ENCODE data around the gene C10orf143.

Gene C10orf143

GRCh38 chr10:130064783-130065182 lies 45.8 kb downstream of the C10orf143 start:
- Histone ChIP-seq H3K27ac (no peak overlapping the region), H3K4me3 (no peak overlapping the region)

DNA sequence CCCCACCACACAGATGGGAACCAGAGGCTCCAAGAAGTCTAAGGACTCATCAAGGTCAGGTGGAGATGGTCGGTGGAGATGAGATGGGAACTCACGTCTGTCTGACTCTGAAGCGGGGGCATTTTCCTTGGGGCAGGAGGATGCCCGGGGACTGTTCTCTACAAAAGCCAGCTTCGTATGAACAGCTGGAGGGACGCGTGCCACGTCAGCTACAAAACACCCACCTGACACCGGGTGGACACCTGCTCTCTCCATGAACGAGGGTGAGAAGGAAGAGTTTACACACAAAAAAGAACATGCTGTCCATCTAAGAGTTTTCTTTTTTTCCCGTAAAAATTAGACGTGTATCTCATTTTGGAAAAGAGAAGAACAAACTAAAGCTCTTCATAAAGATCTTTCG lies 47.7 kb downstream of the C10orf143 start:
- Histone ChIP-seq H3K27ac (no peak overlapping the region), H3K4me3 (no peak overlapping the region)

DNA sequence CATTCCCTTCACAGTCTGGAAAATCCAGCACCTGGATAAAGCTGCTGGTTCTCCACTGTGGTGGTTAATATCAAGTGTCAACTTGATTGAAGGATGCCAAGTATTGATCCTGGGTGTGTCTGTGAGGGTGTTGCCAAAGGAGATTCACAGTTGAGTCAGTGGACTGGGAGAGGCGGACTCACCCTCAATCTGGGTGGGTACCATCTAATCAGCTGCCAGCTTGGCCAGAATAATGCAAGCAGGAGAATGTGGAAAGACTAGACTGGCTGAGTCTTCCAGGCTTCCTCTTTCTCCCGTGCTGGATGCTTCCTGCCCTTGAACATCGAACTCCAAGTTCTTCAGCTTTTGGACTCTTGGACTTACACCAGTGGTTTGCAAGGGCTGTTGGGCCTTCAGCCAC lies 48.4 kb downstream of the C10orf143 start:
- Histone ChIP-seq H3K4me3 (no peak overlapping the region), H3K27ac (no peak overlapping the region)

DNA sequence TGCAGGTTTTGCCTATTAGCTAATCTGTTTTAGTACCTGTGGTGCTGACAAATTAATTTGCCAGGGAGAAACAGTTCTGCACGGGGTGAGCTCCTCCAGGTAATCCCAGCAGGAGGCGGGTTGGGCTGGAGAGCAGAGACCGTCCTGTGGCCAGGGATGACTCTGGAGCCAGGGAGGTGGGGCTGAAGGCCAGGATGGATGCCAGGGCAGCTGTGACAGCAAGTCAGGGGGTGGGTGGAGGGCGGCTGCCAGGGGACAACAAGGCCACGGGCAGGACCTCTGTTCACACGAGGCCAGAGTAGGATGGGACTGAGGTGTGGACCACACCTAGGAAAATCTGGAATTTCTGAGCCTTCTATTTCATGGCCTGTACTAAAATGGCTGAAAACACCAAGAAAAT lies 48.9 kb downstream of the C10orf143 start:
- H3K27ac ChIP-seq: no peak overlapping the region
- H3K4me3 ChIP-seq: no peak overlapping the region

DNA sequence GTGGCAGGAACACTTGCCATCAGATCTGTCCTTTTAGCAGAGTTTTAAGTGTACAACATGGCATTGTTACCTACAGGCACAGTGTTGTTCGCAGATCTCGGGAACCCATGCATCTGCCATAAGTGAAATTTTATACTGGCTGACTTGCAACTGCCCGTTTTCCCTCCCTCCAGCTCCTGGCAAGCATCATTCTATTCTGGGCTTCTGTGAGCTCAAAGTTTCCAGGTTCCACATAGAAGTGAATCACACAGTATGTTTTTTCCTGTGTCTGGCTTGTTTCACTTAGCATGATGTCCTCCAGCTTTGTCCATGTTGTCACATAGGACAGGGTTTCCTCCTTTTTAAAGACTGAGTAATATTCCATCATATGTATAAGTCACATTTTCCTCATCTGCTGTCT lies 56.6 kb downstream of the C10orf143 start:
- Histone ChIP-seq H3K4me3 (no peak overlapping the region), H3K27ac (no peak overlapping the region)

DNA sequence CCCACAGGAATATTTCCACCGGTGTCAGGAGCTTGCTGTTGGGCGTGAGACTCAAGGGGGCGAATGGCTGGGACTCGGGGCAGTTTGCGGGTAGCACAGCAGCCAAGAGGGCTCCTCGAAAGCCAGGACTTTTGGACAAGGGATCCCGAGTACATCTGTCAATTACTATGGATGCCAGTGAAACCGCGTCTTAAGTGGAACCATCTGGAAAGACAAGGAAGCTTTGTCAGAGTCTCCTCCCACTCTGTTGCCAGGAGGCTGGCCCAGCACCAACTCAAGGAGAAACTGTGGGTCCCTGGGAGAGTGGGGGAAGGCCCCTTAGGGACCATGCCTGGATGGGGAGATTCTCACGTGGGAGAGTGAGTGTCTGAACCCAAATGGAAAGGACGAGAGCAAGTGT lies 57.1 kb downstream of the C10orf143 start:
- H3K4me3 ChIP-seq: no peak overlapping the region
- H3K27ac ChIP-seq: no peak overlapping the region

DNA sequence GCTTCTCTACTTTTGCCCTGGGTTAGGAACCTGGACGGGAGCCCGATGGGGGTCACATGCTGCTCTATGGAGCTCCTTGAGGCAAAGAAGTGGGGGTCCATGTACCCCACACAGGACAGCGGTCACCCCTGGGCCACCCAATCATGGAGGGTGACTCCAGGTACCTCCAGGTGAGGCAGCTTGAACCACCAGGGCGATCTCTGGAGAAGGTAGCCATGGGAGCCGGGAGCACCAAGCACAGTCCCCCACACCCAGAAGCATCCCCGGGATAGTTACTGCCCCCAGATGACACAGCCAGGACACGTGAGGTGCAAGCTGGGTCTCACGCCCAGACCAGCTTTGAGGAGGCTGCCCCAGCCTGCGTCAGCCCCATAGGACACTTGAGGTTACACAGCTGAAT lies 58.4 kb downstream of the C10orf143 start:
- Histone ChIP-seq H3K27ac (no peak overlapping the region), H3K4me3 (no peak overlapping the region)

DNA sequence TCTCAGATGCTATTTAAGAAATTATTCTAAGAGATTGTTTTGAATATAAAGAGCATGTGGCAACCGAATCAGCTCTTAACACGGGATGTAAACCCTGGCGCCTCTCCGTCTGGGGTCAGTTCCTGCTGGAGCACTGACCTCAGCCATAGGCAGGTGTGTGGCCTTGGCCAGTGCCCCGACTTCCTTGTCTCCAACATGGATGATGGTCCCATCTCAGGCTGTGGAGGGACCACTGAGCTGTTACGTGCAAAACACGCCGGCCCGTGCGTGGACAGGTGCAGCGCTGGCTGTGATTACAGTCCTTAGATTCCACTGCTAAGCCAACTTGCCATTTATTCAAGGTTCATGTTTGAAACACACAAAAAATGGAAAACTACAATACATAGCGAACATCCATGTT lies 59.9 kb downstream of the C10orf143 start:
- H3K4me3 ChIP-seq: no peak overlapping the region
- H3K27ac ChIP-seq: no peak overlapping the region

DNA sequence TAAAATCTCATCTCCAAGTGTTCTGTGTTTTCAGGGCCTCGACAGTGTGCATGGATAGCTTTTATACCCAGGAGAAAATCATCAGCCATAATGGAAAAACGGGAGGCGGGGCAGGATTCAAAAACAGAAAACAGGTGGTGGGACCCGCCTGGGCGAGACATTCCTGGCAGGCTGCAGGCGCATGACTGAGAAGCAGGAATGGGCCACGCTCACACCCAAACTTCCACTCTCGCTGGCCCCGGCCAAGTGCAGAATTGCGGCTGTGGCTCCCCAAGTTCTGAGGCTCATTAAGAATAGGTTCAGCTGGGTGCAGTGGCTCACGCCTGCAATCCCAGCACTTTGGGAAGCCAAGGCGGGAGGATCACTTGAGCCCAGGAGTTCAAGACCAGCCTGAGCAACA lies 60.6 kb downstream of the C10orf143 start:
- Histone ChIP-seq H3K4me3 (no peak overlapping the region), H3K27ac (no peak overlapping the region)

DNA sequence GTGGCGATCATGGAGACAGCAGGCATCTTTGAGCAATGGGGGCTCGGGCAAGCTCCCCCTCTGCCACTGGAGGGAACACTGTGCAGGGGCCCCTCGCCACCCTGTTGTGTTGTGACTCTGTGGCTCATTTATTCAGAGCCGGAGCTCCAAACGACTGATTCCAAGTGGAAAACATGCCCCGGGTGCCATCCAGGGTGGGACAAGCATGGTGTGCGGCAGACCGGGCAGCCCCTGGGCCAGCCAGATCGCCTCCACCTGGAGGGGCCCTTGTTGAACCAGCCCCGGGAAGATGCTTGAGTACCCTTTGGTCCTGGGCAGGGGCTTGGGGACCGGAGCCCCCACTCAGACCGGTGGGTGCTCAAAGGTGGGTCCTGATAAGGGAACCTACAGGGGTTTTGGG lies 61.4 kb downstream of the C10orf143 start:
- Histone ChIP-seq H3K4me3 (no peak overlapping the region), H3K27ac (no peak overlapping the region)

DNA sequence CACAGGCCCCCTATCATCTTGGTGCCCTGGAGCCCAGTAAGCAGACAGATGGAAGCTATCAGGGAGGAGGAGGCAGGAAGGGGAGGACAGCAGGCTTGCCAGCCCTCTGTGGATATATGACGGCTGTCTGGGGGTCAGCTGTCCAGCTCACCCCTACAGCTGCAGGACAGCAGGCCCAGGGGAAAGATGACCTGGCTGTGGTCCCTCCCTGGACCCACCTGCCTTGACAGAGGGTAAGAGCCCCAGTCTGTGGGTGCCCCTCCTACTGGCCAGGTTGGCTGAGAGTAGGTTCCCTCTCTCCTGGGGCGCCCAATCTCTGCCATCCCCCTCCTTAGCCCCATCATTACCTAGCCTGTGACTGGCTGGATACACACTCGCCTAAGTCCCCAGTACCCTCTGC lies 62.5 kb downstream of the C10orf143 start:
- Histone ChIP-seq H3K4me3 (no peak overlapping the region), H3K27ac (no peak overlapping the region)

DNA sequence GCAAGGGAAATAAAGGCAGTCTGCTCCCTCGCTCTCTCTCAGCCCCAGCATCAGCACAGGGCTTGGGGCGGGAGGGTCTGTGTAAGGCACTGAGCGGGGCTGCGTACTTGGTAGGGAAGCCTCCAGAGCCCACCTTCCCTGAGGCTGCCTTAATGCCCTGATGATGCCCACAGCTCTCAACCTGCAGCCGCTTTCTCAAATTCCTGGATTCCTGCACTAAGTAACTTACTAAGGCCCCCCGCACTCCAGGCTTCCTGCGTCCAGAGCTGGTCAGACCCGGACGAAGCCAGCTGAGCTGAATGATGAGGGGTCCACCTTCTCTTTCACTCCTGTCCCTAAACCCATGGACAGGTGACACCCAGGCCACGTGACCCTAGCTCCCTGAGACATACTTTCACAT lies 63.3 kb downstream of the C10orf143 start:
- Histone ChIP-seq H3K27ac (no peak overlapping the region), H3K4me3 (no peak overlapping the region)

GRCh38 chr10:130046591-130046990 lies 64.0 kb downstream of the C10orf143 start:
- H3K4me3 ChIP-seq: no peak overlapping the region

DNA sequence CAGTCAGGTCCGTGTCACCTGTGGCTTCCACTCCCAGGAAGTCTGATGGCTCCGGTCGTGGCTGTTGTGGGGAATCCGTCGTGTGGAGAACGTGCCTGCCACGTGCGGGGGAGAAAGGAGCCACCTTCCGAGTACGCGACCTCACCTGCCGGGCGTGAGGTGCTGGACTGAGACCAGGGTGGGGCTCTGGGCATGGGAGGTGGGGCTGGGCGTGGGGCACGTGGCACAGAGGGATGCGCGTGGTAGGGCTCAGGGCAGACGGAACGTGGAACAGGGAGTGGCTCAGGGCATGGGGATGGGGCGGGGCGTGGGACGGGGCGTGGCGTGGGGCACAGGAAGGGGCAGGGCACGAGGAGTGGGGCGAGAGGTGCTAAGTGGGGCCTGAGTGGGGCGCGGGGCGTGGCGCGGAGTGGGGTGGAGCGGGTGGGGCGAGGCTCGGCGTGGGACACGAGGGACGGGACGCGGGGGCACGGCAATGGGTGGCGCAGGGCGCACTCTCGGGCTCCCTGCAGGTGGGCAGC lies 64.8 kb downstream of the C10orf143 start:
- H3K4me3 ChIP-seq: no peak overlapping the region
- no peak overlapping the region for H3K27ac ChIP-seq

More at GRCh38 chr10:130046591-130046990, 64.0 kb downstream of the C10orf143 start:
- no peak overlapping the region for H3K27ac ChIP-seq

DNA sequence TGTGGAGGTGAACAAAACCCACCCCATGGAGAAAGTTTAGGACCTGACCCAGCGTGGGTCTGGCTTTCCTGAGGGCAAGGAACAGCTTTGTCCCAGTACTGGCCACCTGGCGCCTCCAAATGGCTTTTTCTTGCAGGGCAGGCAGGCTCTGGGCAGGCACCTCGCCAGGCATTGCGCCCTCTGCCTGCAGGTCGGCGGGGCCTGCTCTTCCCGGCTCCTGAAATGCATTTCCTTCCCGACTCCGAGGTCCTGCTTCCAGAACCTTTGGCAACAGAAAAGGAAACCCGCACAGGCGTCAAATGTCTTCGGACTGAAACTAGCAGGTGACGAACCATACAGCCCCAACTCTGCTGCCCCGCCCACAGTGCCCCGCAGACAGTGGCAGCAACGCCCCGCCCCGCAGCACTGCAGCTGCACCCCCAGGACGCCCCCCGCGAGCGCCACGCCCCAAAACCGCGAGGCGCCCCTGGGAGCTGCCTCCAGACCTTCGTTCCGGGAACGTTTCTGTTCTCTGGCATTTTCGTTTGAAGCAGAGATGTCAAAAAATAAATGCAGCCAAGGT lies 65.5 kb downstream of the C10orf143 start:
- Histone ChIP-seq H3K4me3 (no peak overlapping the region), H3K27ac (no peak overlapping the region)

DNA sequence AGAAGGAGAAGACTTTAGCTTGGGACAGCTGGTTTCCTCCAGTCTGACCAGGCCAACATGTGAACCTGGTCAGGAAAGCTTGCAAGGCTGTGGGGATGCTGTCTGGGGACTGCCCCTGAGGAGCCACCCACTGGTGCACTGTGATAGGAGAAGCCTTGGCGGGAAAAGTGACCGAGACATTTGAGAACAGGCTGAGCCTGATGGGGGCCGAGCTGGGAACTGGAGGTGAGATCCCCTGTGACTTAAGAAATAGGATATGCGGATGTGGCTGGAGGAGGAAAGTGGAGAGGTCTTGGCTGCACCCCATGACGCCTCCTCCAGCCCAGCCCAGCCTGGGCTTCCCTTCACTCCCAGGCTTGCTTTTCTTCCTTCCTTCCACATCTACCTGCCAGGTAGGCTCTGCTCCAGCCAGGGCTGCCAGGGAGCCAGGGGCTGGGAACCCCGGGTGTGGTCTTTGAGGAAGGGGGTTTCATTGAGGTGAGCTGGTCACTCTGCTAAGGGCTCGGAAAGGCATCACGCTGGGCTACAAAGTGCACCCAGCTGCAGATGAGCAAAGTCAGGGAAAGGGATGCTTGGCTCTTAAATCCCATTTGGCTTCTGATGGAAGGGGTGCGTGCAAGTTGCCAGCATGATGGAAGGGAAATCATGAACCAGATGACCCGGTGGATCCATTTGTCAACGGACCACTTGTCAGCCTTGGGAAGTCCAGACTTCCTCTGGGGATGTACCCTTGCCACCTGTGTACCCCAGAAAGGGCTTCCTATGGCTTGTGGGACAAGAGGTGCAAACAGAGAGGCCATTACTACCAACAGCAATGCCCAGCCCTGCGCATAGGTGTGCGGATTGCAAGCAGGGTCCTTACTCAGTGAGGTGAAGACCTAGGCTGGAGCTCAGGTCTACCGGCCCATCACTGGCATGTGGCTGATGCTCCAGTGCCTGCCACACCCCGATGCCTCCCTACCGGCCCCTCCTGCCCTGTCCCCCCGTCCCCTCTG lies 66.3 kb downstream of the C10orf143 start:
- no peak overlapping the region for H3K27ac ChIP-seq
- no peak overlapping the region for H3K4me3 ChIP-seq

DNA sequence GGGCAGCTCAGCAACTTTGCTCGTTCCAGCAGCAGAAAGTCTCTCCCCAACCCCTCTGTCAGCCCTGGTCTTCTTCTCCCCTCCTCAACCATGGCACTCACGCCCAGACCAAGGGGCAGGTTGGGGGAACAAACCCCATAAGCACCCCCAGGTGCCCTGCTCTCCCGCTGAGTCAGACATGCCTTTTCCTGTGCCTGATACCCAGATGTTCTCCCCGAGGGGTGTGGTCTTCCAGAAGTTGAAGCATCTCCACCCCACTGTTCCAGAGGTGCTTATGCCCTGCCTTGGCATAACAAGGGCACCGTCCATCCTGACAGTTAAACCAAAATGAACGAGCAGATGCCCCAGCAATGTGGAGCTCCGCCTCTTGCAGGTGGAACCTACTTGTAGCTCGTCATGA lies 67.1 kb downstream of the C10orf143 start:
- Histone ChIP-seq H3K4me3 (no peak overlapping the region), H3K27ac (no peak overlapping the region)

- Histone ChIP-seq H3K4me3 (no peak overlapping the region), H3K27ac (no peak overlapping the region)
Observed at GRCh38 chr10:130042381-130042780, 68.2 kb downstream of the C10orf143 start.

GRCh38 chr10:130041451-130042371 lies 68.9 kb downstream of the C10orf143 start:
- H3K27ac ChIP-seq: no peak overlapping the region
- H3K4me3 ChIP-seq: no peak overlapping the region

- H3K4me3 ChIP-seq: no peak overlapping the region
- no peak overlapping the region for H3K27ac ChIP-seq
Observed at GRCh38 chr10:130040817-130041330, 69.8 kb downstream of the C10orf143 start.

All from skin epidermis (tissue), 12 donors.